HepG2 (cell line): Measurements from ENCODE around the gene MFGE8. TPM values are rescaled to one million over a fixed set of nuclear protein-coding genes. Genes with fewer than 3 reads are reported as not detected.

Source experiments
- ATAC-seq: fragments of 200-7000 bp; cut with Tn5 transposase; 3 replicates; pipeline ENCODE4 v1.9.1; 2020; ENCODE audit warnings: mild to moderate bottlenecking, moderate library complexity
- BruUV-seq: library from RNA; stranded (reverse); fragments of 400-500 nt; replicated peaks from 2 replicates; lab custom pipeline; 2021; lab: Mats Ljungman, UMichigan
- CTCF ChIA-PET: fragments of 300-600 bp; formaldehyde crosslinking; extraction: SDS; loops from one replicate; lab custom pipeline; 2021; ENCODE audit warnings: low total read pairs, inconsistent platforms, low intra/inter-chr PET ratio; lab: Yijun Ruan, JAX
- POLR2A ChIA-PET: fragments of 350-600 bp; sonication (Branson Sonifier 250); formaldehyde crosslinking; loops from one replicate; lab custom pipeline; 2020; ENCODE audit warnings: antibody characterized with exemption, inconsistent platforms; lab: Yijun Ruan, JAX
- DNase-seq: peaks from one replicate; pipeline ENCODE4 v3.0.0-alpha.2; 2015; ENCODE audit warnings: low spot score
- FAIRE-seq: peaks from 3 replicates; lab custom pipeline; 2011; peaks lifted over from hg19 to GRCh38; lab: Jason Lieb, UNC
- H2AFZ ChIP-seq: one replicate; pipeline ENCODE4 v1.6.1; 2011; ENCODE audit warnings: low read length, inconsistent platforms
- H3K27ac ChIP-seq: fragments of 300-600 bp; 3 replicates; pipeline ENCODE4 v1.8.0; 2011; ENCODE audit warnings: mixed run types, mild to moderate bottlenecking, mixed read lengths, low read length, inconsistent platforms; ENCODE audit not compliant: insufficient read depth; ENCODE audit errors: extremely low read length
- H3K27me3 ChIP-seq, 2 experiments: fragments of 200-600 bp in 1 of 2; 2 replicates in 1 of 2; 3 replicates in 1 of 2; pipeline versions ENCODE4 v1.6.0 to v1.8.0; 2011; ENCODE audit warnings: low read length in 2 of 2, mild to moderate bottlenecking in 2 of 2, moderate library complexity in 2 of 2, inconsistent platforms in 1 of 2; ENCODE audit not compliant: insufficient read depth in 2 of 2, control insufficient read depth in 1 of 2
- H3K36me3 ChIP-seq, 2 experiments: fragments of 200-600 bp in 1 of 2; replicated peaks in 1 of 2; 2 replicates in 1 of 2; 3 replicates in 1 of 2; pipeline versions ENCODE4 v1.5.1 to v1.8.0; 2011; ENCODE audit warnings: low read length in 2 of 2, inconsistent platforms in 1 of 2; ENCODE audit not compliant: insufficient read depth in 2 of 2, control insufficient read depth in 1 of 2
- H3K4me1 ChIP-seq: 2 replicates; pipeline ENCODE4 v1.5.1; 2012; ENCODE audit warnings: low read length, inconsistent platforms; ENCODE audit not compliant: insufficient read depth
- H3K4me2 ChIP-seq: 2 replicates; pipeline ENCODE4 v1.6.0; 2011; ENCODE audit warnings: low read depth, low read length, inconsistent platforms
- H3K4me3 ChIP-seq, 3 experiments: fragments of 200-600 bp in 1 of 3; sonication (generic), shearing (Covaris generic) in 1 of 3; replicated peaks in 1 of 3; 2 replicates each; pipeline ENCODE4 v1.5.1; 2011 to 2016; ENCODE audit warnings: low read length in 3 of 3, inconsistent platforms in 2 of 3, low read depth in 2 of 3, mild to moderate bottlenecking in 2 of 3, control low read depth in 1 of 3, mixed read lengths in 1 of 3; ENCODE audit not compliant: insufficient read depth in 1 of 3
- H3K79me2 ChIP-seq: one replicate; pipeline ENCODE4 v1.6.1; 2011; ENCODE audit warnings: low read length, inconsistent platforms; ENCODE audit not compliant: insufficient read depth
- H3K9ac ChIP-seq: 2 replicates; pipeline ENCODE4 v1.6.0; 2011; ENCODE audit warnings: mild to moderate bottlenecking, low read depth, low read length, inconsistent platforms; ENCODE audit not compliant: insufficient read depth
- H3K9me3 ChIP-seq: 2 replicates; pipeline ENCODE4 v1.5.1; 2012; ENCODE audit warnings: mild to moderate bottlenecking, low read length
- H4K20me1 ChIP-seq: 2 replicates; pipeline ENCODE4 v1.6.0; 2011; ENCODE audit warnings: inconsistent platforms, mild to moderate bottlenecking, low read length, moderate library complexity; ENCODE audit not compliant: insufficient read depth
- JARID2 ChIP-seq: sonication (generic); formaldehyde crosslinking; IDR thresholded peaks from 2 replicates; pipeline ENCODE4 v1.8.1; 2023; ENCODE audit warnings: missing genetic modification reagents, inconsistent platforms; ENCODE audit not compliant: insufficient replicate concordance
- KLF9 ChIP-seq: IDR thresholded peaks from 2 replicates; pipeline ENCODE4 v1.6.1; 2016; ENCODE audit warnings: low read depth
- NR2C2 ChIP-seq: sonication (generic); formaldehyde crosslinking; IDR thresholded peaks from 2 replicates; pipeline ENCODE4 v1.4.0; 2020; ENCODE audit warnings: missing genetic modification reagents, mild to moderate bottlenecking, moderate library complexity, borderline replicate concordance
- PAWR ChIP-seq: sonication (generic); formaldehyde crosslinking; IDR thresholded peaks from 2 replicates; pipeline ENCODE4 v1.4.0; 2020; ENCODE audit warnings: missing genetic modification reagents, mild to moderate bottlenecking, borderline replicate concordance
- PCBP1 ChIP-seq: fragments of 200-400 bp; formaldehyde crosslinking; IDR thresholded peaks from 2 replicates; pipeline ENCODE4 v1.6.1; 2017; ENCODE audit warnings: mild to moderate bottlenecking, low read depth, low read length, borderline replicate concordance
- RFXANK ChIP-seq: IDR thresholded peaks from 2 replicates; pipeline ENCODE4 v1.6.1; 2016
- RFXAP ChIP-seq: sonication (generic); formaldehyde crosslinking; IDR thresholded peaks from 2 replicates; pipeline ENCODE4 v1.4.0; 2020; ENCODE audit warnings: missing genetic modification reagents, borderline replicate concordance
- SETDB1 ChIP-seq: sonication (generic); formaldehyde crosslinking; IDR thresholded peaks from 2 replicates; pipeline ENCODE4 v1.5.1; 2020; ENCODE audit warnings: missing genetic modification reagents, mild to moderate bottlenecking, borderline replicate concordance
- SMAD9 ChIP-seq: sonication (generic); formaldehyde crosslinking; IDR thresholded peaks from 2 replicates; pipeline ENCODE4 v1.5.1; 2020; ENCODE audit warnings: mild to moderate bottlenecking, missing genetic modification reagents
- SNRNP70 ChIP-seq: fragments of 200-400 bp; formaldehyde crosslinking; IDR thresholded peaks from 2 replicates; pipeline ENCODE4 v1.6.1; 2017; ENCODE audit warnings: mild to moderate bottlenecking, low read depth, low read length, moderate library complexity
- ZMYM3 ChIP-seq: sonication (generic); formaldehyde crosslinking; IDR thresholded peaks from 2 replicates; pipeline ENCODE4 v1.5.1; 2020; ENCODE audit warnings: mild to moderate bottlenecking, missing genetic modification reagents
- ZNF225 ChIP-seq: sonication (generic); formaldehyde crosslinking; IDR thresholded peaks from 2 replicates; pipeline ENCODE4 v1.4.0; 2020; ENCODE audit warnings: mild to moderate bottlenecking, missing genetic modification reagents
- ZNF33B ChIP-seq: sonication (generic); formaldehyde crosslinking; IDR thresholded peaks from 2 replicates; pipeline ENCODE4 v1.5.1; 2020; ENCODE audit warnings: mild to moderate bottlenecking, missing genetic modification reagents
- ZNF557 ChIP-seq: sonication (generic); formaldehyde crosslinking; IDR thresholded peaks from 2 replicates; pipeline ENCODE4 v1.4.0; 2020; ENCODE audit warnings: missing genetic modification reagents
- ZNF782 ChIP-seq: sonication (generic); formaldehyde crosslinking; IDR thresholded peaks from 2 replicates; pipeline ENCODE4 v1.4.0; 2020; ENCODE audit warnings: missing genetic modification reagents, mild to moderate bottlenecking, borderline replicate concordance
- ZNF790 ChIP-seq: sonication (generic); formaldehyde crosslinking; IDR thresholded peaks from 2 replicates; pipeline ENCODE4 v1.8.0; 2022; ENCODE audit warnings: missing genetic modification reagents, mild to moderate bottlenecking, borderline replicate concordance
- WGBS: methylation state at CpG from one replicate; pipeline ENCODE4 v1.1.6; 2017; ENCODE audit warnings: low lambda C conversion rate; 5-methylcytosine and 5-hydroxymethylcytosine counted together
- in situ Hi-C: cut with HindIII; loops from 2 replicates; pipeline ENCODE4 v1.10.0; 2017; ENCODE audit warnings: low pct_unique_long_range_greater_than_20kb; ENCODE audit not compliant: extremely low pct_ligation_motif_present
- intact Hi-C: fragments of 100-400 bp; cut with micrococcal nuclease; formaldehyde crosslinking; loops from one replicate; pipeline ENCODE4 v1.10.0; 2022; ENCODE audit not compliant: unreplicated experiment
- polyA plus RNA-seq, 8 experiments: library from polyadenylated mRNA; depleted of rRNA in 3 of 8; stranded (reverse) in 7 of 8; unstranded in 1 of 8; fragments of >200 nt; fragmentation: Illumina TruSeq in 4 of 8; extraction: Trizol in 4 of 8; gene quantifications; 2 replicates each; pipeline versions ENCODE4 v1.2.1 to v1.2.3, GENCODE V29; 2011 to 2016; ENCODE audit warnings: low read depth in 4 of 8, missing spikeins in 1 of 8, mixed read lengths in 1 of 8; ENCODE audit not compliant: insufficient read depth in 1 of 8
- total RNA-seq, 5 experiments: library from RNA; depleted of rRNA; stranded (reverse); fragments of >200 nt; fragmentation: Illumina TruSeq; extraction: Trizol; gene quantifications; 2 replicates each; pipeline ENCODE4 v1.2.3, GENCODE V29; 2016; ENCODE audit warnings: low read depth in 1 of 5
- TF ChIP-seq, protein P1 (sequence below): IDR thresholded peaks from 2 replicates; pipeline ENCODE4 v1.6.1; 2012; ENCODE audit warnings: inconsistent platforms
- TF ChIP-seq, protein P2 (sequence below): sonication (generic); formaldehyde crosslinking; IDR thresholded peaks from 2 replicates; pipeline ENCODE4 v1.8.1; 2023; ENCODE audit warnings: mild to moderate bottlenecking, missing genetic modification reagents
- TF ChIP-seq, protein P3 (sequence below): sonication (generic); formaldehyde crosslinking; IDR thresholded peaks from 2 replicates; pipeline ENCODE4 v1.4.0; 2020; ENCODE audit warnings: missing genetic modification reagents
- TF ChIP-seq, protein P4 (sequence below): sonication (generic); formaldehyde crosslinking; IDR thresholded peaks from 2 replicates; pipeline ENCODE4 v1.4.0; 2020; ENCODE audit warnings: missing genetic modification reagents
- TF ChIP-seq, protein P5 (sequence below): sonication (generic); formaldehyde crosslinking; IDR thresholded peaks from 2 replicates; pipeline ENCODE4 v1.4.0; 2020; ENCODE audit warnings: missing genetic modification reagents, borderline replicate concordance

The MFGE8 gene
- total and polyA plus RNA-seq, 2 of the 13 experiments (the other 11 are each of a cell fraction or from before 2014, with no cell fraction given): 3.4 to 22.1 TPM

DNA sequence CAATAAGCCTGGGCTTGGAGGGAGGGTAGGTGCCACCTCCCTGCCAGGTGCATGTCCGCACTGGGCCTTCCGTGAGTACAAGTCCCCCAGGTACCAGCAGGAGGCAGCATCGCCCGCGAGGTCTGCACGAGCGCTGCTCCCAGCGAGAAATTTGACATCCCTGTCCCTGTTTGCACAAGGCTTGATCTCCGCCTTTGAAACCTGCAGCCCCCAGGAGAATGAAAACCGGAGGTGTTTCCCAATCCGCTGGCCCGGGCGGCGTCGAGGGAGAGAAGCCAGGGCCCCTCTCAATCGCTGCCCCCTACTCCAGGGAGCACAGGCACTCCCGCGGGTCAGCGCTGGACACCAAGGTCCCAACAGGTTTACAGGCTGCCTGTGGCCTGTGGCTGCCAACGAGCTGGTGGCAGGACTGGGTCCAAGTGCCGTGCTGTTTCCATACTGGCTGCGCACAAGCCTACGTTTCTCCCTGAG, 18.8 kb downstream of the MFGE8 start:
- H3K4me2 ChIP-seq: peak overlapping the region; percentile 65
- no peaks in the 10 kb centered on the region for H3K79me2 ChIP-seq
- H3K9me3 ChIP-seq: no peaks in the 10 kb centered on the region
- 2% methylated on average over 10 of the region's 23 CpGs for WGBS
- BruUV-seq: no TSS peak
- no peaks in the 10 kb centered on the region for H3K36me3 ChIP-seq
- H3K27ac ChIP-seq: no peak overlapping the region
- intact Hi-C loops: loop anchor here (1.0 to 10.0 kb wide), 2 partner anchors 123 to 280 kb away; no protein-coding TSS in a partner anchor
- CTCF ChIA-PET: interaction anchor here (1.3 kb wide), 2 partner anchors 11 to 124 kb away, joined by 4 to 8 read pairs; no protein-coding TSS in a partner anchor
- no peak overlapping the region for H3K9ac ChIP-seq
- FAIRE-seq (peak; percentile 12), DNase-seq (peak; percentile 49), ATAC-seq (peak; percentile 75)
- POLR2A ChIA-PET: no interaction called here
- H3K4me1 ChIP-seq: peaks cover 36% of the 10 kb centered on the region
- no peak overlapping the region for H2AFZ ChIP-seq
- in situ Hi-C loops: no loop called here
- H4K20me1 ChIP-seq: no peaks in the 10 kb centered on the region
- peak overlapping the region in 2 of 3 experiments; percentile 25 to 48; a peak in 2 of 6 replicates for H3K4me3 ChIP-seq
- H3K27me3 ChIP-seq: peaks cover 6 to 26% of the 10 kb centered on the region in 2 experiments
- TF ChIP-seq ZMYM3 (CRISPR knock-in tag) (no peak), ZNF225 (CRISPR knock-in tag) (no peak; the same call in 1 of the 2 replicates), ZNF33B (CRISPR knock-in tag) (no peak), RFXAP (CRISPR knock-in tag) (no peak), SMAD9 (CRISPR knock-in tag) (no peak), SNRNP70 (no peak), KLF9 (no peak), RFXANK (CRISPR knock-in tag) (no peak), ZNF790 (CRISPR knock-in tag) (no peak), SETDB1 (CRISPR knock-in tag) (no peak), ZNF782 (CRISPR knock-in tag) (no peak), PCBP1 (0 out of 2 replicates have a peak, but pooled peaks have one; percentile 46), JARID2 (CRISPR knock-in tag) (no peak), ZNF557 (CRISPR knock-in tag) (0 out of 2 replicates have a peak, but pooled peaks have one; percentile 41), NR2C2 (CRISPR knock-in tag) (no peak), PAWR (no peak)
- TF ChIP-seq, protein P1, sequence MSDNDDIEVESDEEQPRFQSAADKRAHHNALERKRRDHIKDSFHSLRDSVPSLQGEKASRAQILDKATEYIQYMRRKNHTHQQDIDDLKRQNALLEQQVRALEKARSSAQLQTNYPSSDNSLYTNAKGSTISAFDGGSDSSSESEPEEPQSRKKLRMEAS: peak; percentile 33; the same call in 1 of the 2 replicates
- TF ChIP-seq, protein P2, sequence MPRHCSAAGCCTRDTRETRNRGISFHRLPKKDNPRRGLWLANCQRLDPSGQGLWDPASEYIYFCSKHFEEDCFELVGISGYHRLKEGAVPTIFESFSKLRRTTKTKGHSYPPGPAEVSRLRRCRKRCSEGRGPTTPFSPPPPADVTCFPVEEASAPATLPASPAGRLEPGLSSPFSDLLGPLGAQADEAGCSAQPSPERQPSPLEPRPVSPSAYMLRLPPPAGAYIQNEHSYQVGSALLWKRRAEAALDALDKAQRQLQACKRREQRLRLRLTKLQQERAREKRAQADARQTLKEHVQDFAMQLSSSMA (CRISPR knock-in tag): no peak
- TF ChIP-seq, protein P3, sequence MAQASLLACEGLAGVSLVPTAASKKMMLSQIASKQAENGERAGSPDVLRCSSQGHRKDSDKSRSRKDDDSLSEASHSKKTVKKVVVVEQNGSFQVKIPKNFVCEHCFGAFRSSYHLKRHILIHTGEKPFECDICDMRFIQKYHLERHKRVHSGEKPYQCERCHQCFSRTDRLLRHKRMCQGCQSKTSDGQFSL (CRISPR knock-in tag): peak; percentile 31; the same call in 1 of the 2 replicates
- TF ChIP-seq, protein P4, sequence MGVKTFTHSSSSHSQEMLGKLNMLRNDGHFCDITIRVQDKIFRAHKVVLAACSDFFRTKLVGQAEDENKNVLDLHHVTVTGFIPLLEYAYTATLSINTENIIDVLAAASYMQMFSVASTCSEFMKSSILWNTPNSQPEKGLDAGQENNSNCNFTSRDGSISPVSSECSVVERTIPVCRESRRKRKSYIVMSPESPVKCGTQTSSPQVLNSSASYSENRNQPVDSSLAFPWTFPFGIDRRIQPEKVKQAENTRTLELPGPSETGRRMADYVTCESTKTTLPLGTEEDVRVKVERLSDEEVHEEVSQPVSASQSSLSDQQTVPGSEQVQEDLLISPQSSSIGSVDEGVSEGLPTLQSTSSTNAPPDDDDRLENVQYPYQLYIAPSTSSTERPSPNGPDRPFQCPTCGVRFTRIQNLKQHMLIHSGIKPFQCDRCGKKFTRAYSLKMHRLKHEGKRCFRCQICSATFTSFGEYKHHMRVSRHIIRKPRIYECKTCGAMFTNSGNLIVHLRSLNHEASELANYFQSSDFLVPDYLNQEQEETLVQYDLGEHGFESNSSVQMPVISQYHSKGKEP (CRISPR knock-in tag): no peak
- TF ChIP-seq, protein P5, sequence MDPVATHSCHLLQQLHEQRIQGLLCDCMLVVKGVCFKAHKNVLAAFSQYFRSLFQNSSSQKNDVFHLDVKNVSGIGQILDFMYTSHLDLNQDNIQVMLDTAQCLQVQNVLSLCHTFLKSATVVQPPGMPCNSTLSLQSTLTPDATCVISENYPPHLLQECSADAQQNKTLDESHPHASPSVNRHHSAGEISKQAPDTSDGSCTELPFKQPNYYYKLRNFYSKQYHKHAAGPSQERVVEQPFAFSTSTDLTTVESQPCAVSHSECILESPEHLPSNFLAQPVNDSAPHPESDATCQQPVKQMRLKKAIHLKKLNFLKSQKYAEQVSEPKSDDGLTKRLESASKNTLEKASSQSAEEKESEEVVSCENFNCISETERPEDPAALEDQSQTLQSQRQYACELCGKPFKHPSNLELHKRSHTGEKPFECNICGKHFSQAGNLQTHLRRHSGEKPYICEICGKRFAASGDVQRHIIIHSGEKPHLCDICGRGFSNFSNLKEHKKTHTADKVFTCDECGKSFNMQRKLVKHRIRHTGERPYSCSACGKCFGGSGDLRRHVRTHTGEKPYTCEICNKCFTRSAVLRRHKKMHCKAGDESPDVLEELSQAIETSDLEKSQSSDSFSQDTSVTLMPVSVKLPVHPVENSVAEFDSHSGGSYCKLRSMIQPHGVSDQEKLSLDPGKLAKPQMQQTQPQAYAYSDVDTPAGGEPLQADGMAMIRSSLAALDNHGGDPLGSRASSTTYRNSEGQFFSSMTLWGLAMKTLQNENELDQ (CRISPR knock-in tag): no peak
